ENCODE results near the gene DUS3L.

GRCh38 chr19:5837761-5838352 is 46.9 kb upstream of the DUS3L start:
- TF ChIP-seq REST (IDR thresholded peaks at IDR 0.05; ENCODE audit: insufficient read depth in 1 of 2, low read depth in 2 of 2, low read length in 2 of 2) = no peak
- no peak for TF ChIP-seq POLR2AphosphoS5 (IDR thresholded peaks at IDR 0.05; ENCODE audit: low read depth, low read length)
- no peak for TF ChIP-seq FOXP2 (optimal IDR thresholded peaks at IDR 0.05; ENCODE audit: borderline replicate concordance, extremely low read depth, extremely low read length, insufficient read depth)
- no peak for TF ChIP-seq TAF1 (IDR thresholded peaks at IDR 0.05; ENCODE audit: borderline replicate concordance, insufficient read depth, low read length)
